Neural cell (in vitro differentiated cells): ENCODE data around the gene KDM4D. TPM values are rescaled to one million over a fixed set of nuclear protein-coding genes. Genes with fewer than 3 reads are reported as not detected.
"Not testable (repeated sequence)": the region's sequence is repeated elsewhere in the genome, so short reads cannot be mapped to it uniquely, and the experiment has no call there.

Source experiments
- H2AFZ ChIP-seq: fragments of 200-600, 300-800 bp; sonication (generic), shearing (Covaris generic); 2 replicates; pipeline ENCODE4 v1.6.0; 2014; ENCODE audit warnings: low read depth, mild to moderate bottlenecking, antibody characterized with exemption, low read length, moderate library complexity
- H3F3A ChIP-seq: fragments of 200-600 bp; shearing (Covaris generic); 2 replicates; pipeline ENCODE4 v1.6.1; 2016; ENCODE audit warnings: mild to moderate bottlenecking, moderate library complexity, mixed read lengths, antibody characterized with exemption, low read length; ENCODE audit not compliant: insufficient read depth, poor library complexity, severe bottlenecking
- H3K27ac ChIP-seq: fragments of 200-600, 300-800 bp; sonication (generic), shearing (Covaris generic); 2 replicates; pipeline ENCODE4 v1.5.1; 2014; ENCODE audit warnings: mild to moderate bottlenecking, low read length, moderate library complexity
- H3K27me3 ChIP-seq: fragments of 300-800, 200-600 bp; sonication (generic), shearing (Covaris generic); 2 replicates; pipeline ENCODE4 v1.6.0; 2014; ENCODE audit warnings: mild to moderate bottlenecking, low read depth, low read length, moderate library complexity; ENCODE audit not compliant: insufficient read depth
- H3K36me3 ChIP-seq: fragments of 300-800, 200-600 bp; sonication (generic), shearing (Covaris generic); 2 replicates; pipeline ENCODE4 v1.5.1; 2014; ENCODE audit warnings: mild to moderate bottlenecking, antibody characterized with exemption, low read length, moderate library complexity; ENCODE audit not compliant: insufficient read depth
- H3K4me2 ChIP-seq: fragments of 300-800, 200-600 bp; sonication (generic), shearing (Covaris generic); 2 replicates; pipeline ENCODE4 v1.6.0; 2014; ENCODE audit warnings: mild to moderate bottlenecking, low read length
- H3K4me3 ChIP-seq: fragments of 300-800, 200-600 bp; sonication (generic), shearing (Covaris generic); 2 replicates; pipeline ENCODE4 v1.5.1; 2014; ENCODE audit warnings: mild to moderate bottlenecking, low read length, moderate library complexity
- H3K79me2 ChIP-seq: fragments of 200-600 bp; shearing (Covaris generic); replicated peaks from 2 replicates; pipeline ENCODE4 v1.6.0; 2014; ENCODE audit warnings: mild to moderate bottlenecking, low read length, moderate library complexity; ENCODE audit not compliant: insufficient read depth
- H3K9ac ChIP-seq: fragments of 300-800, 200-600 bp; sonication (generic), shearing (Covaris generic); 2 replicates; pipeline ENCODE4 v1.6.1; 2016; ENCODE audit warnings: mild to moderate bottlenecking, low read length, mixed read lengths
- H3K9me2 ChIP-seq: fragments of 200-600 bp; shearing (Covaris generic); 2 replicates; pipeline ENCODE4 v1.6.1; 2016; ENCODE audit warnings: mild to moderate bottlenecking, low read length, mixed read lengths; ENCODE audit not compliant: insufficient read depth
- H3K9me3 ChIP-seq: fragments of 200-600, 300-800 bp; sonication (generic), shearing (Covaris generic); 2 replicates; pipeline ENCODE4 v1.6.1; 2016; ENCODE audit warnings: mild to moderate bottlenecking, mixed run types, low read length, moderate library complexity, mixed read lengths
- H4K20me1 ChIP-seq: fragments of 200-600 bp; shearing (Covaris generic); 2 replicates; pipeline ENCODE4 v1.6.1; 2016; ENCODE audit warnings: mild to moderate bottlenecking, mixed run types; ENCODE audit not compliant: insufficient read depth
- CTCF ChIP-seq: fragments of 450-650 bp; IDR thresholded peaks from 2 replicates; pipeline ENCODE4 v1.5.1; 2014; ENCODE audit warnings: antibody characterized with exemption, mild to moderate bottlenecking, moderate library complexity; ENCODE audit not compliant: poor library complexity, severe bottlenecking
- POLR2AphosphoS5 ChIP-seq: IDR thresholded peaks from 2 replicates; pipeline ENCODE4 v1.6.1; 2012
- RAD21 ChIP-seq: fragments of 450-650 bp; conservative IDR thresholded peaks from 2 replicates; pipeline ENCODE4 v1.6.1; 2014; ENCODE audit warnings: antibody characterized with exemption, mild to moderate bottlenecking, moderate library complexity
- REST ChIP-seq: IDR thresholded peaks from 2 replicates; pipeline ENCODE4 v1.6.1; 2012; ENCODE audit warnings: borderline replicate concordance
- SMC3 ChIP-seq: fragments of 450-650 bp; conservative IDR thresholded peaks from 2 replicates; pipeline ENCODE4 v1.6.1; 2014; ENCODE audit warnings: antibody characterized with exemption, mild to moderate bottlenecking, moderate library complexity; ENCODE audit not compliant: poor library complexity
- polyA plus RNA-seq: library from polyadenylated mRNA; depleted of rRNA; stranded (reverse); fragments of >200 nt; gene quantifications from 2 replicates; pipeline ENCODE4 v1.2.3, GENCODE V29; 2014

Gene KDM4D
- polyA plus RNA-seq, 1 donor from 2014 or later = 1.3 TPM

- H3K4me2 ChIP-seq = no peak overlapping the region
- no peak overlapping the region for H2AFZ ChIP-seq
- H3F3A ChIP-seq = no peaks in the 10 kb centered on the region
- H4K20me1 ChIP-seq = no peaks in the 10 kb centered on the region
- H3K9me2 ChIP-seq = no peaks in the 10 kb centered on the region
- H3K36me3 ChIP-seq = no peaks in the 10 kb centered on the region
- H3K79me2 ChIP-seq = no peaks in the 10 kb centered on the region
- H3K9ac ChIP-seq = no peak overlapping the region
- no peak overlapping the region for H3K4me3 ChIP-seq
- H3K27me3 ChIP-seq = no peaks in the 10 kb centered on the region
- no peaks in the 10 kb centered on the region for H3K9me3 ChIP-seq
- no peak overlapping the region for H3K27ac ChIP-seq
- TF ChIP-seq RAD21 (no peak), REST (no peak)
Observed at GRCh38 chr11:94928117-94928990, 45.2 kb upstream of the KDM4D start.

GRCh38 chr11:94932072-94932471 lies 41.4 kb upstream of the KDM4D start:
- H3K36me3 ChIP-seq, H3K4me2 ChIP-seq, H2AFZ ChIP-seq, H3K9me2 ChIP-seq, H3F3A ChIP-seq, H3K9me3 ChIP-seq, H3K27me3 ChIP-seq, H3K9ac ChIP-seq, H4K20me1 ChIP-seq, H3K27ac ChIP-seq, H3K79me2 ChIP-seq, H3K4me3 ChIP-seq: not testable (repeated sequence)

GRCh38 chr11:94932503-94932902 lies 41.0 kb upstream of the KDM4D start:
- no peaks in the 10 kb centered on the region for H3K79me2 ChIP-seq

More at GRCh38 chr11:94932503-94932902, 41.0 kb upstream of the KDM4D start:
- no peaks in the 10 kb centered on the region for H3K9me3 ChIP-seq
- H3K9me2 ChIP-seq = no peaks in the 10 kb centered on the region
- no peak overlapping the region for H3K4me2 ChIP-seq
- H2AFZ ChIP-seq = no peak overlapping the region
- H3K4me3 ChIP-seq = no peak overlapping the region
- no peaks in the 10 kb centered on the region for H4K20me1 ChIP-seq
- no peaks in the 10 kb centered on the region for H3K36me3 ChIP-seq
- no peak overlapping the region for H3K27ac ChIP-seq
- H3F3A ChIP-seq = no peaks in the 10 kb centered on the region
- no peaks in the 10 kb centered on the region for H3K27me3 ChIP-seq
- H3K9ac ChIP-seq = no peak overlapping the region
- TF ChIP-seq REST = no peak
- no peak for TF ChIP-seq SMC3
- TF ChIP-seq POLR2AphosphoS5 = no peak
- TF ChIP-seq CTCF = no peak
